NCI-H1048 (cell line): Measurements from ENCODE around the gene MRPL20.
"Not testable (repeated sequence)": the region's sequence is repeated elsewhere in the genome, so short reads cannot be mapped to it uniquely, and the experiment has no call there.

Experiments used
- DNase-seq: peaks from one replicate; lab custom pipeline; 2025; lab: John Stamatoyannopoulos, UW

The MRPL20 gene

GRCh38 chr1:1385339-1385738 is 21.8 kb downstream of the MRPL20 start:
- not testable (repeated sequence) for DNase-seq

- DNase-seq = no peak
Observed at GRCh38 chr1:1381294-1381693, 25.8 kb downstream of the MRPL20 start.

GRCh38 chr1:1380860-1381259 is 26.2 kb downstream of the MRPL20 start:
- DNase-seq = no peak

- no peak for DNase-seq
Observed at GRCh38 chr1:1377540-1378205, 29.4 kb downstream of the MRPL20 start.

GRCh38 chr1:1376551-1377226 is 30.4 kb downstream of the MRPL20 start:
- no peak for DNase-seq

- DNase-seq = peak; percentile 99
Observed at GRCh38 chr1:1374929-1375662, 32.0 kb downstream of the MRPL20 start, which contains the start of gene AURKAIP1. Gene AURKAIP1, minus strand, starts transcription at chr1:1375207. Its CDS starts 451 bp downstream, at chr1:1374756.

- DNase-seq = no peak
Observed at GRCh38 chr1:1374589-1374928, 32.5 kb downstream of the MRPL20 start.

- DNase-seq = no peak
Observed at GRCh38 chr1:1373815-1374588, 33.1 kb downstream of the MRPL20 start.

GRCh38 chr1:1373051-1373814 is 33.9 kb downstream of the MRPL20 start:
- no peak for DNase-seq

- DNase-seq = no peak
Observed at GRCh38 chr1:1371746-1372711, 35.1 kb downstream of the MRPL20 start.

GRCh38 chr1:1371364-1371745 is 35.7 kb downstream of the MRPL20 start:
- DNase-seq = no peak

GRCh38 chr1:1370771-1371300 is 36.3 kb downstream of the MRPL20 start:
- no peak for DNase-seq

GRCh38 chr1:1370094-1370493 is 37.0 kb downstream of the MRPL20 start:
- not testable (repeated sequence) for DNase-seq

GRCh38 chr1:1367315-1367714 is 39.8 kb downstream of the MRPL20 start:
- DNase-seq = no peak

- DNase-seq = no peak
Observed at GRCh38 chr1:1366699-1367066, 40.4 kb downstream of the MRPL20 start.

- no peak for DNase-seq
Observed at GRCh38 chr1:1365875-1366698, 41.0 kb downstream of the MRPL20 start.

- DNase-seq = no peak
Observed at GRCh38 chr1:1364266-1364665, 42.8 kb downstream of the MRPL20 start.

GRCh38 chr1:1361982-1362423 is 45.1 kb downstream of the MRPL20 start:
- DNase-seq = no peak
